ENCODE measurements around the gene DNAH3.

DNA sequence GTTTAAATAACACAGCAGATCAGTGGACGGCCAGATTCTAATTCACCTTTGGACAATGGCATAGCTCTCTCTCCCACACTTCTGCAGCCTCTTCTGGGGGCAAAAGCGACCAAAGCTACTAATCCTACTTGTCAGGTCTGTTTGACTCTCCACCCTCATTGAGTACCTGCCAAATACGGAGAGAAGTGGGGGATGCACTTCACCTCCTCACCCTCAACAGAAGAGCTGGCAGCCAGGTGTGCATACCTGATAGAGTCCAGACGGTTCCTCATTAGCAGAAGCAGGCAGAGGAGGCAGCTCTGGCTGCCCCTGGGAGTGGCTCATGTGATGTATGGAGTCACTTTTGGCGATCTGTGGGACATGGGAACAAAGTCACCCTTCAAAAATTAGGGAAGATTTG lies 4.9 kb downstream of the DNAH3 start:
- TF ChIP-seq SUZ12 (IDR thresholded peaks at IDR 0.05; ENCODE audit: extremely low read depth, insufficient read depth, insufficient read length) (no peak), YY1 (IDR thresholded peaks at IDR 0.05; ENCODE audit: insufficient read depth, insufficient read length) (no peak), ZNF274 (IDR thresholded peaks at IDR 0.05; ENCODE audit: low read depth, low read length) (no peak)

Data from NT2/D1 (cell line).